IPS-18c (cell line): ENCODE results near the gene CREB3.

Source experiments
- H3K4me3 ChIP-seq: 2 replicates; pipeline ENCODE4 v1.7.0; 2013; ENCODE audit warnings: low read depth, mild to moderate bottlenecking, low read length, moderate library complexity; ENCODE audit not compliant: insufficient read depth
- H3K9me3 ChIP-seq: one replicate; pipeline ENCODE4 v1.6.1; 2013; ENCODE audit warnings: mild to moderate bottlenecking, low read length, moderate library complexity; ENCODE audit not compliant: control insufficient read depth, insufficient read depth

Gene CREB3

DNA sequence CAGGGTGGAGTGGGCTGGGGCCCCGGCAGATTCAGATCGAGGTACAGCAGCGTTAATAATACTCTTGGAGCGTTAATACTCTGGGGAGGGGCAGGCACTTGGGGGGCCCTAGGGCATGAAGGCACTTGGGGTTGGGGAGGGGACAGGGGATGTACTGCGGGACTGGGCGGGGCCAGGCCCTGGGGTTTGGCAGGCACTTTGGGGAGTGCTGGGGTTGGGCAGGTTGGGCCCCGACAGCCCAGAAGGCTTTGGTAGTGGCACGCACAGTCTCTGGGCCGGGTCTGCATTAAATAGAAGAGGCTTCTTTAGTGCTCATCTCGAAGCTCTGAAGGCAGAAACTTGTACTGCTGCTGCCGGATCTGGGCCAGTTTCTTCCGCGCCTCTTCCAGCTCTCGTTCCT is 35.0 kb upstream of the CREB3 start:
- no peak overlapping the region for H3K4me3 ChIP-seq

DNA sequence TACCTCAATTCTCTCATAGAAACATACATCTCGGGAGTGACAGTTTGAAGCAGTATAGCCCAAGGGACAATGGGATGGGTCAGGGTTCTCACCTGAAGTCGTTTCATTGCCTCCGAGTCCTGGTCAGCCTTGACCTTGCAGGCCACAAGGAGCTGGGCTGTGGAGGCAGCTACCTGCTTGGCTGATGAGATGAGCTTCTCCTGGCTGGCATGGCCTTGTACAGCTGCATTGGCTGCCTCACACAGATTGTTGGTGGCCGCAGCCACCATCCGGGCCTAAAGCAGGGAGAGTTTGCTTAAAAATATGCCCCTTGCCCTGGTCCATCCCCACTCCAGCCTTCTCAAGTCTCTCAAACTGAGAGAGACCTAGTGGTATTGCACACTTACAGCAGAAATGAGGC is 34.2 kb upstream of the CREB3 start:
- Histone ChIP-seq H3K4me3 (no peak overlapping the region), H3K9me3 (no peaks in the 10 kb centered on the region)

More for the DNA sequence above, 35.0 kb upstream of the CREB3 start:
- no peaks in the 10 kb centered on the region for H3K9me3 ChIP-seq

DNA sequence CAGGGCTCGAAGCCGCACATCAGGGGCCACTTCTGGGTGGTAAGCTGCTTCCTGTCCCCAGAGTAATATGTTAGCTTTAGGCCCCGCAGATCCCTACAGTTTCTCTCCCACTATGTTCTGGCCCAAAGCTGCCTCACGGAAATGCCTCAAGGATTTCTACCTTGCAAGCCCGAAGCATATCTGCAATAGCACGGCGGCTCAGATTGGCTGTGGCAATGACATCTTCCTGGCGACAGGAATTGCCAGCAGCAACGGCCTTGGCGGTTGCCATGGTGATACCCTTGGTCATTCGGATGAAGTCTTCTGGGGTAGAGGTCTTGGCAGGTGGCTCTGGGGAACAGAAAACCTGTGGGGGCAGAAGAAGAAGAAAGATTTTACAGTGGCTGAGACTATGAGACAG is 32.4 kb upstream of the CREB3 start:
- Histone ChIP-seq H3K4me3 (no peak overlapping the region), H3K9me3 (no peaks in the 10 kb centered on the region)

DNA sequence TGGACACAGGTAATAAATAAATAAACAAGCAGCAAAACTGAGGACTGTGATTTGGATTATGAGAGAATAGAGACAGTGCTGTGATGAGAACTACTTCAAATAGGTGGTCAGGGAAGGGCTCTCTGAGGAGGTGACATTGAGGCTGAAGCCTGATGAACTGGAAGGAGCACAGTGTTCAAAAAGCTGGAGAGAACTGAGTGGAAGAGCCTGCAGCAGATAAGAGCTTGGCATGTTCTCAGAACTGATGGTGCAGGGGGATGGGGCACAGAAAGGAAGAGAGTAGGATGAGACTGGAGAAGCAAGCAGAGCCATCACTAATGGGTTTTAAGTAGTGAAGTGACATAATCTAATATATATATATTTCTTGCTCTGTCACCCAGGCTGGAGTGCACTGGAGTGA is 31.5 kb upstream of the CREB3 start:
- Histone ChIP-seq H3K9me3 (no peaks in the 10 kb centered on the region), H3K4me3 (no peak overlapping the region)

DNA sequence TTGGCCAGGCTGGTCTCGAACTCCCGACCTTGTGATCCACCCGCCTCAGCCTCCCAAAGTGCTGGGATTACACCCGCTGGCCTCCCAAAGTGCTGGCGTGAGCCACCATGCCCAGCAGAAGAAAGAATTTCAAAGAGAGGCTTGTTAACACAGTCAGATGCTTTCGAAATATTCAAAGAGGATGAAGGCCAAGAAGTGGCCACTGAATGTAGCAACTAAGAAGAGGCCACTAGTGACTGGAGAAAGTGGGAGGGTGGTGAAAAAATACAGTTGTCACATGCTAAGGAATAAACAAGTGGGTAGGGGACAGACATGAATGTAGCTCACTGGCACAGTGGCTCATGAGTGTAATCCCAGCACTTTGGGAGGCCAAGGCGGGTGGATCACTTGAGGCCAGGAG is 29.8 kb upstream of the CREB3 start:
- H3K9me3 ChIP-seq: no peaks in the 10 kb centered on the region
- no peak overlapping the region for H3K4me3 ChIP-seq

DNA sequence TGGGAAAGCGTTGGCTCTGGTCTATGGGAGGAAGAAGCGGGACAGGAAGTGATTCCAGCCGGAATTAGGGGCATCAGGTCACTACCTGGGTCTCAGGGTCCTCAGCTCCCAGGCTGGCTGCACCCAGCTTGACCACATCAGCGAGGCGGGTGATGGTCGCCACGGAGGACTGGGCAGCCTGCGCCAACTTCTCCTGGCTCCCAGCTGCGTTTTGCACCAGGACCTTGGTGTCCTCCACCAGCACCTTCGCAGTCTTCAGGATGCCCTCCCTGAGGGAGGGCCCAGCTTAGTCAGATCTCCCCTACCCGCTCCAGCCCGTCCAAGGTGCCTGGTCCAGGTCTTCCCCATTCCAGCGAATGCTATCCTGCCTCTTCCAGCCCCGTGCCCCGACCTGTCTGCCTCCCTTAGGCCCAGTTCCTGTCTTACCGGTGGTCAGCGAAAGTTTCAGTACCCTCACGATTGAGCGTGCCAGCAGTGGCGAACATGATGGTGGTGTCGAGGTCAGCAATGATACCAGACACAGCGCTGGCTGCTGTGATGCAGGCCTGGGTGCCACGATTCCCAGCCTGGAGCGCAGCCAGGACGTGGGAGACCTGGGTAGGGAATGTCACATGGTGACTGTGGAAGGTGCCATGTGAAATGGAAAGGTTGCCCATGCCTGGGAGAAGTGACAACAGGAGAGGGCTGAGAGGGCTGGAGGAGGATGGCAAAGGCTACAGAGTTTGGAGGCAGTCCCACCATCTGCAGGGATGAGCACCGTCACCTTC is 28.4 kb upstream of the CREB3 start:
- H3K9me3 ChIP-seq: no peaks in the 10 kb centered on the region

DNA sequence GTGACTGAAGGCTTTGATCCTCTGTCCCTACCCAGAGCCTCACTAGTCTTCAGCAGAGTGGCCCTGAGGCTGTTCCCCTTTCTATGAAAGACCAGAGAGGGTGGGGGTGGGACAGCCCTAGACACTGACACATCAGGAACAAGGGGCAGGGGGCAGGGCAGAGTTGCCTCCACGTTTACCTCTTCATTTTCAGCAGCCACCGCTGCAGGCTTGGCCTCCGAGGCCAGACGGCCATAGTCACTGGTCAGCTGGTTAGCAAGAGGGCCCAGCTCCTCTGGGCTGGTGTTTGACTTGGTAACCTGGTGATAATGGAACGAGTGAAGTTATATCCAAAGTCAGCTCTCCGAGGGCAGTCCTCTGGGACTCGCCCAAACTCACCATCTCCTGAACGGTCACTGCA is 27.1 kb upstream of the CREB3 start:
- Histone ChIP-seq H3K4me3 (no peak overlapping the region), H3K9me3 (no peaks in the 10 kb centered on the region)

More for the DNA sequence above, 28.4 kb upstream of the CREB3 start:
- no peak overlapping the region for H3K4me3 ChIP-seq

DNA sequence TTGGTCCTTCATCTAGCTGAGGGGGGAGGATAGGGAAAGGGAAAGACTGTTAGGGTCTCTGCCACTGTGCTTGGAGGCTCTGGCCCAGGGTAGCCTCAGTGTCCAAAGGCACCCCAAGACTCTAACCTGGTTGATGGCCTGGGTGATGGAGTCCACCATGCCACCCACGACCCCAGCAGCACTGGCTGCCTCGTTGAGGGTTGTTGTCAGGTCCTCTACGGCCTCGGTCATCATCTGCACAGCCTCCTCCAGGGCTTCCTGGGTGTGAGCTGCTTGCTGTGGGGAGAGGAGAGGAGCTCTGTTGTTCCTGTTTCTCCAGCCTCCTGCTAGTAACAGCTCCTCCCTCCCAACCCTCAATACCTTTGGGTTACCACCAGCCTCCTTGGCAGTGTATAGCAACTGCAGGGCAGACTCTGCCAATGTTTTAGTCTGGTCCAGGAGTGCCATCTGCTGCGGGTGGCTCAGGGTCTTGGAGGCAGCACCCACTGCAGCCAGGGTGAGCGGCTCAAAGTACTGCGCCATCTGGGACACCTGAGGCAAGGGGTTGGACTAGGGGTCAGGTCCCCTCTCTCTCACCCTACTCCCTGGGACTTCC is 26.5 kb upstream of the CREB3 start:
- Histone ChIP-seq H3K4me3 (no peak overlapping the region), H3K9me3 (no peaks in the 10 kb centered on the region)

DNA sequence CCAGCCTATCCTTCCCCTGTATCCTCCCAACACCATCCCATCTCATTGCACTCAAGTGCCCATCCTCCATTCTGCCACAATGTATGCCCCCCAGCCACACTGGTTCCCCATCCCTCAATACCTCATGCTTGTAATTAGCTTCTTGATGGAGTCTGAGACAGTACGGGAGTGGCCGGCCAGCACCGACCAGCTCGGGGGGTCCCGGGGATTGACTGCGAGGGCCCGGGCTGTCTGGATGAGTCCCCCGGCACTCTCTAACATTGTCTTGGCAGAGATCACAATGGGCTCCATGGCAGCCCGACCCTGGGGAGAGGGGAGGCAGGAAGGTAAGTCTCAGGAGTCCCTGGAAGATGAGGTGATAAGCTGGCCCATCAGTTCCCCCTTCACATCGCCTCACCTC is 25.5 kb upstream of the CREB3 start:
- Histone ChIP-seq H3K9me3 (no peaks in the 10 kb centered on the region), H3K4me3 (no peak overlapping the region)

DNA sequence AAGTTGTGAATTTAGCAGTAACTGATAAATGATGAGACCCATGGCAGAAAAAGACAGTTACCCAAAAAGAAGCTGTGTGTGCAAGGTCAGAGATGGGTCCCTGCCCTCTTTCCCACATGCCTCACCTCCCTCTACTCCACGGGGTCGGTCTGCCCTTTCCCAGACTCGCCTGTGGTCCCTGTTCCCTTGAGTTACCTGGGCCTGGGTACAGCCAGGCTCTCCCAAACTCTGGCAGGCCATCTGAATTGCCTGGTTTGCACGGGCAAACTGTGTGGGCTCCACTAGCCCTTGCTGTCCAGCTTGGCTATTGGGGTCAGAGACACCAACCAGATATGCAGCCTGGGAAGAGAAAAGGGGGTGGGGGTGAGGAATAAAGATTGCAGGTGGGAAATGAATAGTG is 24.3 kb upstream of the CREB3 start:
- Histone ChIP-seq H3K9me3 (no peaks in the 10 kb centered on the region), H3K4me3 (no peak overlapping the region)

DNA sequence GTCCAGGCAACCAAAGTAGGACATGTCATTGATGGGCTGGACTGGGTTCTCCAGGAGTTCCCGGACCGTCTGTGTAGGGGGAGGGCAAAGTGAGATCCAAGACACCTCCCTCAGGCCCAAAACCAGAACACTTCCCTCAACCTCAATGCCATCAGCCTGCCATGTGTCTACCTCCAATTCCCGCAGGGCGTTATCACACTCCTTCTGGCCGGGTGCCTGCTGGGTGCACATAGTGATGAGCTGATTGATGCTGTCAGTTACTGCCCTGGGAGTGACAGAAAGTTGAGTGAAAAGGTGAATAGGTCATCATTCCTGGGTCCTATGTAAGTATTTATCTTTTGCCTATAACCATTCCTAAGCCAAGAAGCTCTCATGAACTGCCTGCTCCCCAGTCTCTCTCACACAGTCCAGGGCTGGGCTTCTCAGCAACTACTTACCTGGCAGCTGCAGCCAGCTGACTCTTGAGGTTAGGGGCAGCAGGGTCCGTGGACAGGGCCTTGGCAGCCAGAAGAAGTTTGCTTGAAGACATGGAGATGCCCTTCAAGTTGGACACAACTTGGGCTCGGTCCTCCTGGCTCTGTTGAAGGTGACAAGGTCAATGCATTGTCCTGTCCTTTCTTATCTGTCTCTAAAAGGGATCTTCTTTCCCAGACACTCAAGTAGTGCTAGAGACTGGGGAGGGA is 21.5 kb upstream of the CREB3 start:
- H3K9me3 ChIP-seq: no peaks in the 10 kb centered on the region
- H3K4me3 ChIP-seq: no peak overlapping the region

DNA sequence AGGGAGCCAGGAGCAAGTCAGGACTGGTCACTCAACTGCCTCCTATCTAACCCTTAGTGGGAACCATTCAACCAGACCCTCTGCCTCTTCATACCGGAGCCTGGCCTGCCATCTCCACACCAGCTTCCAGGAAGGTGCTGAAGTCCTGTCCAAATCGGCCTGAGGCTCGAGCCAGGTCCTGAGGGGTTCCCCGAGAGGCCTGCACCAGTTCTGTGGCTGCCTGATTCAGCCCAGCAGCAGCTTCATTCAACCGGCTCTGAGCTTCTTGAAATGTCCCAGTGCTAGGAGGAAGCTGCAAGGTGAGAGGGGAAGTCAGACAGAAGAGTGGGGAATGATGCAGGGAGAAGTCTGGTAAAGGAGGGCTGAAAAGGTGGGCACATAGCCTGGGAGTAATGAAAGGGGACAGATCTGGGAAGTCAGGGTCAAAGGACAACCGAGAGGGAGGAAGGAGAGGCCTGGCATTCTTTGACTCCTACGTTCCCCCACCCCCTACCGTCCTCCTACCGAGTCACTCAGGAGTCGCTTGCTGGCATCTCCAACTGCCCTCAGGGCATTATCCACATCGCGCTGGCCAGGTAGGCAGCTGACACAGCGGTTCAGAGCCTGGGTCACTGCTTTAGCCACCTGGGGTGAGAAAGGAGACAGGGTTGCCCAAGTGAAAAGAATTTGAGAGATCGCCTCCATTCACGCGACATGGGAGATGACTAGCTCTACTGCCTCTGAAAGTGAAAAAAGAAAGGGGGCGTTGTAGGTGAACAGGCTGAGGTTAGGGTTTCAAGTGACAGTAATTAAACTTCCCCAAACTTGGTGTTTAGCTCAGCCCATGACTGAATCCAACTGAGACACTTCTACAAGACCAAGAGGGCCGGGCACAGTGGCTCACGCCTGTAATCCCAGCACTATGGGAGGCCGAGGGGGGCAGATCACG is 20.7 kb upstream of the CREB3 start:
- no peak overlapping the region for H3K4me3 ChIP-seq
- no peaks in the 10 kb centered on the region for H3K9me3 ChIP-seq

DNA sequence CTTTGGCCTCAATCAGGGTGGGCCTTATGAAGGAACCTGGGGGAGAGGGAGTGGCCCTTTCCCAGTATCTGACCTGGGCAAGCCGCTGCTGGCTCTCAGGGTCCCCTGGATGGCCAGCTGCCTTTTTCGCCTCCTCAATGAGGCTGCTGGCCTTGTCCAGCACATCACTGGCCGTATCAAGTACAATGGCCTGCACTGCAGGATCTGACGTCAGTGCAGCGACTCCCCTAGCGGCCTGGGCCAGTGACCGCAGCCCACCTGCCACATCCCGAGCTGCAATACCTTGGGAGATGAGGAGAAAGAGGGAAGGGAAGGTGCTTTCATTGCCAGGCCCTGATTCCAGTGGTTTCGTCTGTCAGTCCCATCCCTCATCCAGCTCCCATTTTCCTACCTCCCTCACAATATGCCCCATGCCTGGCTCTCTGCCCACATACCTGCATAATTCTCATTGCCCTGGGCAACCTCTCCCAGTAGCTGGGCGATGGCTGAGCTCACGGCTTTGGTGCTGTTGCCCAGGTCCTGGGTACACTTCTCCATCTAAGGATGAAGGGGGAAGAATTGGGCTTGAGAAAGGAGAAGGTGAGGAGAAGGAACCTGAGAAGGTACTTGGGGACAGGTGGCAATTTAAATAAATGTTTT is 19.6 kb upstream of the CREB3 start:
- H3K9me3 ChIP-seq: no peaks in the 10 kb centered on the region

DNA sequence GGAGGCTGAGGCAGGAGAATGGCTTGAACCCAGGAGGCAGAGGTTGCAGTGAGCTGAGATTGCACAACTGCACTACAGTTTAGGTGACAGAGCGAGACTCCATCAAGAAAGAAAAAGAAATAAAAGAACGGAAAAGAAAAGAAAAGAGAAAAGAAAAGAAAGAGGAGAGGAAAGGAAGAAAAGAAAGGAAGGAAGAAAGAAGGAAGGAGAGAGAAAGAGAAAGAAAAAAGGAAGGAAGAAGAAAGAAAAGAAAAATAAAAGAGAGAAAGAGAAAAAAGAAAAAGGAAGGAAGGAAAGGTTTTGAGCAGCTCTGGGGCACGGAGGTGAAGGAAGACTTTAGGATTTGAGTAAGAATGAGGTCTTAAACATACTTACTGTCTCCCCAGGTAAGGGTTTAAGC is 18.9 kb upstream of the CREB3 start:
- Histone ChIP-seq H3K9me3 (no peaks in the 10 kb centered on the region), H3K4me3 (no peak overlapping the region)

More for the DNA sequence above, 19.6 kb upstream of the CREB3 start:
- no peak overlapping the region for H3K4me3 ChIP-seq

DNA sequence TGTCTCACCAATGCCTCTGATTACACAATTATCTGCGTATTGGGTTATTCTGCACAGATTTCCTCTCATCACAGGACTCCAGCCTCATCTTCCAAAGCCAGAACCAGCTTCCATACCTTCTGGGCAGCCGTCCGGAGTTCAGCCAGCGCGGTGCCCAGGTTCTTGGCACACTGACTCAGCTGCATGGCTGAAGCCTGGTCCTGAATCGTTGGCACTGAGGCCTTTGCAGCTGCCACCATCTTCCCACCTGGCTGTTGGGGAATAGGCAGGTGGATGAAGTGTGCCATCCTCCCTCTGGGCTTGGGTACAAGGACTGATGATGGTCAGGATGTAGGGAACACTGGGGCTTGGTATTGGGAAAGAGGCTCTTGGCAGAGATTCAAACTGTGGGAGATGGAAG is 18.3 kb upstream of the CREB3 start:
- no peak overlapping the region for H3K4me3 ChIP-seq
- no peaks in the 10 kb centered on the region for H3K9me3 ChIP-seq

DNA sequence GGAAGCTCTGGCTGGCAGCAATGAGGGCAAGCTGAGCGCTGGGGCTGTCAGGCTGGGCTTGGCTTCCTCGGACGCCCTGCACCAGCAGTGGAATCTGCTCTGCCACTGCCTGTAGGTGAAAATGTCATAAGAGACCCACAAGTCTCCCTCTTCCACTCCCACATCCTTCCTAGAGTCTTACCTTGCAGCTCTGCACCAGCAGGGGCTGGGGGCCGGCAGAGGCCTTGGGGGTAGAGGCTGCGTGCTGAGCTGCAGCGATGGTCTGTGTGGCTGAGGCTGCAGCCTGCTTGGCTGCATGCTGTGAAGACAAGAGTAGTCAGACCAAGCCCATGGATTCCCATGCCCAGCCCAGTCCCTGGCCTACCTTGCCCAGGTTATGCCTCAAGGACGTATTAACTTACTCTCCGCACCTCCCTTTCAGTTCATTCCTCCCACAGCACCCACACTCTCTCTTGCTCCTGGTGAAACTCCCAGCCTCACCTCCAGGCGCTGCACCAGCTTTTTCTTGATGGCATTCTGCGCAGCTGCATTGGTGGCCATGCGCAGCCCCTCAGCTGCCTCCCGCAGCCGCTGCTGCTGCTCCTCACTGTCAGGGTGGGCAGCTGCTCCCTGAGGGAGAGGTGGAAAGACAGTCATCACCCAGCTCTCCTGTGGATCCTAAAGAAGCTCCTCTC is 17.8 kb upstream of the CREB3 start:
- Histone ChIP-seq H3K4me3 (no peak overlapping the region), H3K9me3 (no peaks in the 10 kb centered on the region)
